ENCODE data around the gene FOLR3.

- TF ChIP-seq, protein P1, sequence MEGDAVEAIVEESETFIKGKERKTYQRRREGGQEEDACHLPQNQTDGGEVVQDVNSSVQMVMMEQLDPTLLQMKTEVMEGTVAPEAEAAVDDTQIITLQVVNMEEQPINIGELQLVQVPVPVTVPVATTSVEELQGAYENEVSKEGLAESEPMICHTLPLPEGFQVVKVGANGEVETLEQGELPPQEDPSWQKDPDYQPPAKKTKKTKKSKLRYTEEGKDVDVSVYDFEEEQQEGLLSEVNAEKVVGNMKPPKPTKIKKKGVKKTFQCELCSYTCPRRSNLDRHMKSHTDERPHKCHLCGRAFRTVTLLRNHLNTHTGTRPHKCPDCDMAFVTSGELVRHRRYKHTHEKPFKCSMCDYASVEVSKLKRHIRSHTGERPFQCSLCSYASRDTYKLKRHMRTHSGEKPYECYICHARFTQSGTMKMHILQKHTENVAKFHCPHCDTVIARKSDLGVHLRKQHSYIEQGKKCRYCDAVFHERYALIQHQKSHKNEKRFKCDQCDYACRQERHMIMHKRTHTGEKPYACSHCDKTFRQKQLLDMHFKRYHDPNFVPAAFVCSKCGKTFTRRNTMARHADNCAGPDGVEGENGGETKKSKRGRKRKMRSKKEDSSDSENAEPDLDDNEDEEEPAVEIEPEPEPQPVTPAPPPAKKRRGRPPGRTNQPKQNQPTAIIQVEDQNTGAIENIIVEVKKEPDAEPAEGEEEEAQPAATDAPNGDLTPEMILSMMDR (IDR thresholded peaks at IDR 0.05; ENCODE audit: low read depth, low read length): no peak
- TF ChIP-seq POLR2A (IDR thresholded peaks at IDR 0.05; ENCODE audit: extremely low read depth, insufficient read length) (no peak), MYC (IDR thresholded peaks at IDR 0.05; ENCODE audit: low read depth, low read length) (no peak)
Measured at GRCh38 chr11:72179804-72180396, 44.4 kb downstream of the FOLR3 start.

Measured in NB4 (cell line).